ENCODE data around the gene IGSF21.

DNA sequence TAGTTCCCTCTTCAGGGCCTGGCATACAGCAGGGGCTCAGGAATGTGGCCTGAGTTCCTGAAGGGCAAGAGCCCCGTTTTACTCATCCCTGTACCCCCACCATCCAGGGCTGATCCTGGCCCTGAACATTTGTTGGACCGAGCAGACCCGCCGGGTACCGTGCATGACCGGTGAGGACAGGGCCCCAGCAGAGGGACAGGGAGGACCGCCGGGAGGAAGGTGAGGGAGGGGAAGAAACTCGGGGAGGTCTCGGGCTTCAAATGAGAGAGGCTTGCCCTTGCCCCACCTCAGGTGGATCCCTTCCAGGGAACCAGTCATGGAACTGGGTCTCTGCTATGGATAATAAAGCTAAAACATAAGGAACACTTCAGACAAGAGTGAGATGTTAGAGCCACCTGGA is 205.4 kb downstream of the IGSF21 start:
- TF ChIP-seq, protein P1, sequence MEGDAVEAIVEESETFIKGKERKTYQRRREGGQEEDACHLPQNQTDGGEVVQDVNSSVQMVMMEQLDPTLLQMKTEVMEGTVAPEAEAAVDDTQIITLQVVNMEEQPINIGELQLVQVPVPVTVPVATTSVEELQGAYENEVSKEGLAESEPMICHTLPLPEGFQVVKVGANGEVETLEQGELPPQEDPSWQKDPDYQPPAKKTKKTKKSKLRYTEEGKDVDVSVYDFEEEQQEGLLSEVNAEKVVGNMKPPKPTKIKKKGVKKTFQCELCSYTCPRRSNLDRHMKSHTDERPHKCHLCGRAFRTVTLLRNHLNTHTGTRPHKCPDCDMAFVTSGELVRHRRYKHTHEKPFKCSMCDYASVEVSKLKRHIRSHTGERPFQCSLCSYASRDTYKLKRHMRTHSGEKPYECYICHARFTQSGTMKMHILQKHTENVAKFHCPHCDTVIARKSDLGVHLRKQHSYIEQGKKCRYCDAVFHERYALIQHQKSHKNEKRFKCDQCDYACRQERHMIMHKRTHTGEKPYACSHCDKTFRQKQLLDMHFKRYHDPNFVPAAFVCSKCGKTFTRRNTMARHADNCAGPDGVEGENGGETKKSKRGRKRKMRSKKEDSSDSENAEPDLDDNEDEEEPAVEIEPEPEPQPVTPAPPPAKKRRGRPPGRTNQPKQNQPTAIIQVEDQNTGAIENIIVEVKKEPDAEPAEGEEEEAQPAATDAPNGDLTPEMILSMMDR (IDR thresholded peaks at IDR 0.05; ENCODE audit: low read length), result no peak
- no peak for TF ChIP-seq EZH2 (IDR thresholded peaks at IDR 0.05; ENCODE audit: borderline replicate concordance, low read length)

Measured in OCI-LY1 (cell line).